Measurements from ENCODE around the gene GIMD1. TPM values are rescaled to one million over a fixed set of nuclear protein-coding genes. Genes with fewer than 3 reads are reported as not detected.

GIMD1 gene
- total and polyA plus RNA-seq, 9 of the 15 experiments (the other 6 are each of a cell fraction or from before 2014, with no cell fraction given): not detected

DNA sequence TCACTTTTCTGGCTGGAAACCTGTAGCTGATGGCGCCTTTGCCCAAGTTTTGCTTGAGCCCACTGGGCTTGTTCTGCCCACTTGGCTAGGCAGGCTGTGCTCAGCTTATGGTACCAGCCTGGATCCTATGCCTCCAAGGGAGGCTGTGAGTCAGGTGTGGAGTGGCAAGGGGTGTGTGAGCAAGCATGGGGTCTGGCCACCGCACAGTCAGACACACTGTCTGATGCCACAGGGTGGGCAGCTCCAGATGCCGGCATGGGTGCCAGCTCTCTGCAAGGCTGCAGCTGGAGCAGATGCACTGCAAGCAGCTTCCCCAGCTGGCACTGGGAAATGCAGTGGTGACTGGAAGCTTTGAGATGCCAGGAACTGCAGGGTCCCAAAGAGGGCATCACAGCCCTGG is 16.3 kb upstream of the GIMD1 start:
- Histone ChIP-seq H3K4me3 (no peak overlapping the region), H3K4me1 (replicated peaks in 1 of 2; ENCODE audit: control insufficient read depth in 2 of 2, insufficient read depth in 2 of 2, low read length in 2 of 2) (no peaks in the 10 kb centered on the region; a peak in 1 of 5 replicates), H3K36me3 (ENCODE audit: control insufficient read depth, insufficient read depth, low read length) (no peaks in the 10 kb centered on the region), H3K9ac (ENCODE audit: insufficient read depth in 1 of 2, low read depth in 2 of 2, low read length in 2 of 2) (no peak overlapping the region; a peak in 1 of 4 replicates), H3K27me3 (ENCODE audit: control insufficient read depth in 2 of 2, insufficient read depth in 2 of 2, low read length in 2 of 2) (no peaks in the 10 kb centered on the region), H3K27ac (ENCODE audit: extremely low read depth, low read depth, low read length) (no peak overlapping the region), H3K4me2 (ENCODE audit: insufficient read depth, low read length) (no peak overlapping the region), H3K9me3 (replicated peaks; ENCODE audit: control insufficient read depth, insufficient read depth, low read depth, low read length) (no peaks in the 10 kb centered on the region), H3K9me1 (ENCODE audit: control insufficient read depth, insufficient read depth, low read length) (no peaks in the 10 kb centered on the region), H3K79me2 (ENCODE audit: control insufficient read depth, insufficient read depth, low read length) (no peaks in the 10 kb centered on the region), H2AFZ (ENCODE audit: low read depth, low read length) (no peak overlapping the region), H4K20me1 (replicated peaks; ENCODE audit: control insufficient read depth, insufficient read depth, low read length) (no peaks in the 10 kb centered on the region)
- CTCF ChIA-PET (ENCODE audit: low intra/inter-chr PET ratio): no interaction called here
- WGBS (ENCODE audit: insufficient coverage, low coverage, missing lambda C conversion rate): 12% methylated on average over 3 of the region's 3 CpGs
- FAIRE-seq: no peak
- TF ChIP-seq SAFB (IDR thresholded peaks at IDR 0.05; ENCODE audit: borderline replicate concordance, low read depth, low read length) (no peak), STAT5A (IDR thresholded peaks at IDR 0.05; ENCODE audit: borderline replicate concordance, low read length) (no peak), SRSF9 (IDR thresholded peaks at IDR 0.05; ENCODE audit: borderline replicate concordance, low read depth, low read length) (no peak), PCBP2 (IDR thresholded peaks at IDR 0.05; ENCODE audit: low read depth, low read length, poor library complexity, severe bottlenecking) (no peak), BRF2 (IDR thresholded peaks at IDR 0.05; ENCODE audit: borderline replicate concordance, insufficient read depth, insufficient read length) (no peak), BHLHE40 (IDR thresholded peaks at IDR 0.05; ENCODE audit: low read length) (no peak), COPS2 (conservative IDR thresholded peaks at IDR 0.05) (no peak), POLR3G (IDR thresholded peaks at IDR 0.05; ENCODE audit: extremely low read depth, insufficient read length, insufficient replicate concordance) (no peak), HMG20B (CRISPR knock-in tag; IDR thresholded peaks at IDR 0.05) (no peak), ZNF436 (CRISPR knock-in tag; IDR thresholded peaks at IDR 0.05) (no peak), ZNF134 (CRISPR knock-in tag; conservative IDR thresholded peaks at IDR 0.05) (no peak), CBFB (CRISPR knock-in tag; IDR thresholded peaks at IDR 0.05) (no peak), TFAP4 (CRISPR knock-in tag; IDR thresholded peaks at IDR 0.05; ENCODE audit: borderline replicate concordance) (no peak), ZNF274 (IDR thresholded peaks at IDR 0.05; ENCODE audit: borderline replicate concordance, low read depth, low read length) (no peak)
- TF ChIP-seq, protein P1, sequence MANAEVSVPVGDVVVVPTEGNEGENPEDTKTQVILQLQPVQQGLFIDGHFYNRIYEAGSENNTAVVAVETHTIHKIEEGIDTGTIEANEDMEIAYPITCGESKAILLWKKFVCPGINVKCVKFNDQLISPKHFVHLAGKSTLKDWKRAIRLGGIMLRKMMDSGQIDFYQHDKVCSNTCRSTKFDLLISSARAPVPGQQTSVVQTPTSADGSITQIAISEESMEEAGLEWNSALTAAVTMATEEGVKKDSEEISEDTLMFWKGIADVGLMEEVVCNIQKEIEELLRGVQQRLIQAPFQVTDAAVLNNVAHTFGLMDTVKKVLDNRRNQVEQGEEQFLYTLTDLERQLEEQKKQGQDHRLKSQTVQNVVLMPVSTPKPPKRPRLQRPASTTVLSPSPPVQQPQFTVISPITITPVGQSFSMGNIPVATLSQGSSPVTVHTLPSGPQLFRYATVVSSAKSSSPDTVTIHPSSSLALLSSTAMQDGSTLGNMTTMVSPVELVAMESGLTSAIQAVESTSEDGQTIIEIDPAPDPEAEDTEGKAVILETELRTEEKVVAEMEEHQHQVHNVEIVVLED (CRISPR knock-in tag; IDR thresholded peaks at IDR 0.05): no peak
- no peak for ATAC-seq
- in situ Hi-C loops (cut with MboI) (no loop called here), intact Hi-C loops (cut with micrococcal nuclease) (no loop called here)
- POLR2A ChIA-PET: interaction anchor here (1.1 kb wide), 1 partner anchor 16 kb away, joined by 3 read pairs; no protein-coding TSS in a partner anchor
- no TSS peak for BruUV-seq (replicated peaks)
- no peak for DNase-seq (ENCODE audit: extremely low read depth in 1 of 4, low spot score in 3 of 4)

All from K562 (cell line).